ENCODE data around the gene SPINK4. TPM values are rescaled to one million over a fixed set of nuclear protein-coding genes. Genes with fewer than 3 reads are reported as not detected.

Gene SPINK4
- polyA plus RNA-seq, 3 donors, result not detected

- DNase-seq, result peak; percentile 16 to 47 (median 42)
- Histone ChIP-seq H3K27ac (ENCODE audit: low read depth in 1 of 2, low read length in 2 of 2) (peak overlapping the region; percentile 81 to 96), H3K9me3 (replicated peaks in 1 of 2; ENCODE audit: control insufficient read depth in 1 of 2, insufficient read depth in 1 of 2, low read length in 2 of 2) (no peaks in the 10 kb centered on the region), H4K20me1 (ENCODE audit: insufficient read depth, low read length) (peaks cover 31% of the 10 kb centered on the region), H3K36me3 (replicated peaks in 1 of 2; ENCODE audit: control insufficient read depth in 1 of 2, insufficient read depth in 2 of 2, low read length in 2 of 2) (peaks cover 61 to 71% of the 10 kb centered on the region in 2 donors), H3K79me2 (ENCODE audit: insufficient read depth, low read length) (peaks cover 70% of the 10 kb centered on the region), H3K9ac (ENCODE audit: insufficient read depth, low read length, poor library complexity, severe bottlenecking) (peak overlapping the region; percentile 84), H2AFZ (ENCODE audit: insufficient read depth, low read depth, low read length, poor library complexity, severe bottlenecking) (peak overlapping the region; percentile 75), H3K27me3 (ENCODE audit: control insufficient read depth in 2 of 2, insufficient read depth in 2 of 2, low read length in 2 of 2) (no peaks in the 10 kb centered on the region), H3K4me2 (replicated peaks; ENCODE audit: extremely low read depth, low read length, poor library complexity, severe bottlenecking) (peak overlapping the region; percentile 86), H3K4me1 (ENCODE audit: control insufficient read depth in 1 of 2, insufficient read depth in 2 of 2, low read length in 2 of 2) (peaks cover 22 to 26% of the 10 kb centered on the region in 2 donors), H3K4me3 (replicated peaks in 1 of 3; ENCODE audit: low read depth in 2 of 3, low read length in 3 of 3) (peak overlapping the region; percentile 78 to 98 (median 88))
- Mint-ChIP-seq H3K4me1 (peaks cover 35% of the 10 kb centered on the region), H3K27me3 (ENCODE audit: low read depth in 3 of 3) (peaks cover 0 to 1% (median 0%) of the 10 kb centered on the region in 3 donors), H3K36me3 (peaks cover 53 to 68% of the 10 kb centered on the region in 2 donors), H3K9me3 (peaks cover 0 to 2% (median 0%) of the 10 kb centered on the region in 7 donors), H3K4me3 (peak overlapping the region; percentile 97 to 99), H3K27ac (peak overlapping the region; percentile 90 to 98 (median 94))
- 0% methylated on average over 37 of the region's 37 CpGs for WGBS (ENCODE audit: insufficient coverage)
- intact Hi-C loops (cut with micrococcal nuclease), result loop anchor here (2.0 to 10.0 kb wide), 5 partner anchors 37 to 239 kb away; partner anchors contain the start of genes SMU1 (in 2 of the 2), B4GALT1 (in 1 of the 2) and DNAJA1 (in 1 of the 2)
- no peak for TF ChIP-seq CTCF (IDR thresholded peaks at IDR 0.05)
Measured at GRCh38 chr9:33264003-33264472, 24.1 kb downstream of the SPINK4 start.

- peak within 1 kb of the TSS; percentile 84 for H3K9ac ChIP-seq (ENCODE audit: insufficient read depth, low read length, poor library complexity, severe bottlenecking)
- H2AFZ ChIP-seq (ENCODE audit: insufficient read depth, low read depth, low read length, poor library complexity, severe bottlenecking), result peak within 1 kb of the TSS; percentile 79
- Mint-ChIP-seq H3K4me3 (peak within 1 kb of the TSS; percentile 97 to 99), H3K4me1 (peaks cover 35% of the 10 kb centered on the region), H3K27me3 (ENCODE audit: low read depth in 3 of 3) (peaks cover 0 to 1% (median 0%) of the 10 kb centered on the region in 3 donors), H3K9me3 (peaks cover 0 to 2% (median 0%) of the 10 kb centered on the region in 7 donors), H3K27ac (peak within 1 kb of the TSS; percentile 97 to 100 (median 99)), H3K36me3 (peaks cover 47 to 65% of the 10 kb centered on the region in 2 donors)
- peaks cover 59 to 69% of the 10 kb centered on the region in 2 donors for H3K36me3 ChIP-seq (replicated peaks in 1 of 2; ENCODE audit: control insufficient read depth in 1 of 2, insufficient read depth in 2 of 2, low read length in 2 of 2)
- DNase-seq, result peak; percentile 99
- under 1% methylated on average over 63 of the region's 67 CpGs for WGBS (ENCODE audit: insufficient coverage)
- H3K9me3 ChIP-seq (replicated peaks in 1 of 2; ENCODE audit: control insufficient read depth in 1 of 2, insufficient read depth in 1 of 2, low read length in 2 of 2), result no peaks in the 10 kb centered on the region
- peak; percentile 17 for TF ChIP-seq CTCF (IDR thresholded peaks at IDR 0.05)
- peak within 1 kb of the TSS; percentile 86 for H3K4me2 ChIP-seq (replicated peaks; ENCODE audit: extremely low read depth, low read length, poor library complexity, severe bottlenecking)
- H3K79me2 ChIP-seq (ENCODE audit: insufficient read depth, low read length), result peaks cover 70% of the 10 kb centered on the region
- H4K20me1 ChIP-seq (ENCODE audit: insufficient read depth, low read length), result peaks cover 28% of the 10 kb centered on the region
- intact Hi-C loops (cut with micrococcal nuclease), result loop anchor here (2.0 to 10.0 kb wide), 5 partner anchors 38 to 240 kb away; partner anchors contain the start of genes SMU1 (in 2 of the 2), B4GALT1 (in 1 of the 2) and DNAJA1 (in 1 of the 2)
- H3K4me1 ChIP-seq (ENCODE audit: control insufficient read depth in 1 of 2, insufficient read depth in 2 of 2, low read length in 2 of 2), result peaks cover 22 to 26% of the 10 kb centered on the region in 2 donors
- H3K4me3 ChIP-seq (replicated peaks in 1 of 3; ENCODE audit: low read depth in 2 of 3, low read length in 3 of 3), result peak within 1 kb of the TSS; percentile 79 to 98 (median 88)
- peak within 1 kb of the TSS; percentile 87 to 96 for H3K27ac ChIP-seq (ENCODE audit: low read depth in 1 of 2, low read length in 2 of 2)
- no peaks in the 10 kb centered on the region for H3K27me3 ChIP-seq (ENCODE audit: control insufficient read depth in 2 of 2, insufficient read depth in 2 of 2, low read length in 2 of 2)
Measured at GRCh38 chr9:33264473-33265177, 24.7 kb downstream of the SPINK4 start, which contains the start of the genes BAG1 and CHMP5. Gene BAG1, minus strand, starts transcription at chr9:33264708. Gene CHMP5, plus strand, starts transcription at chr9:33265049. Its CDS starts 30 bp downstream, at chr9:33265079.
